NCI-H524 (cell line): Measurements from ENCODE around the gene PAFAH2.
A peak's percentile ranks its signal among the peaks of the same experiment; 100 is the strongest.

Experiments used
- DNase-seq, 2 experiments: peaks; one replicate each; lab custom pipeline; 2025; lab: John Stamatoyannopoulos, UW

Gene PAFAH2

GRCh38 chr1:25932321-25932720, 65.5 kb downstream of the PAFAH2 start:
- no peak for DNase-seq

GRCh38 chr1:25929016-25929415, 68.8 kb downstream of the PAFAH2 start:
- DNase-seq = no peak

GRCh38 chr1:25927521-25928265, 70.2 kb downstream of the PAFAH2 start:
- peak; percentile 91 for DNase-seq

- peak in 1 of 2 experiments; percentile 68 for DNase-seq
Observed at GRCh38 chr1:25926731-25927496, 70.9 kb downstream of the PAFAH2 start.

- no peak for DNase-seq
Observed at GRCh38 chr1:25924454-25924853, 73.4 kb downstream of the PAFAH2 start.

- DNase-seq = no peak
Observed at GRCh38 chr1:25922971-25923552, 74.8 kb downstream of the PAFAH2 start.

GRCh38 chr1:25922056-25922970, 75.5 kb downstream of the PAFAH2 start:
- no peak for DNase-seq

GRCh38 chr1:25918615-25919014, 79.2 kb downstream of the PAFAH2 start:
- no peak for DNase-seq

- no peak for DNase-seq
Observed at GRCh38 chr1:25917996-25918395, 79.9 kb downstream of the PAFAH2 start.

GRCh38 chr1:25916460-25916859, 81.4 kb downstream of the PAFAH2 start:
- no peak for DNase-seq

- DNase-seq = peak in 1 of 2 experiments; percentile 33
Observed at GRCh38 chr1:25914074-25914995, 83.5 kb downstream of the PAFAH2 start.

GRCh38 chr1:25913206-25913605, 84.7 kb downstream of the PAFAH2 start:
- no peak for DNase-seq

GRCh38 chr1:25912076-25912831, 85.6 kb downstream of the PAFAH2 start:
- DNase-seq = no peak

GRCh38 chr1:25911162-25911561, 86.7 kb downstream of the PAFAH2 start:
- DNase-seq = no peak
